ENCODE results near the gene KCNT1.

- TF ChIP-seq CTCF (IDR thresholded peaks at IDR 0.05; ENCODE audit: poor library complexity) (no peak), EZH2 (IDR thresholded peaks at IDR 0.05; ENCODE audit: borderline replicate concordance) (no peak), EZH2phosphoT487 (IDR thresholded peaks at IDR 0.05; ENCODE audit: low read depth, severe bottlenecking, unreplicated experiment) (no peak)
Measured at GRCh38 chr9:135714242-135715055, 12.5 kb downstream of the KCNT1 start.

Data from hepatocyte (in vitro differentiated cells).